Neuronal stem cell (in vitro differentiated cells): ENCODE results near the gene C18orf54.

Experiments used
- DNase-seq: peaks from one replicate; pipeline ENCODE4 v3.0.0-alpha.2; 2013; ENCODE audit warnings: low spot score
- H2AFZ ChIP-seq: one replicate; pipeline ENCODE4 v1.6.1; 2013; ENCODE audit warnings: mild to moderate bottlenecking, low read length, inconsistent platforms
- H2AK5ac ChIP-seq: 2 replicates; pipeline ENCODE4 v1.6.1; 2013; ENCODE audit warnings: low read depth, mild to moderate bottlenecking, inconsistent platforms, low read length, moderate library complexity, mixed read lengths
- H2BK120ac ChIP-seq: 2 replicates; pipeline ENCODE4 v1.6.1; 2013; ENCODE audit warnings: low read depth, mild to moderate bottlenecking, inconsistent platforms, low read length, moderate library complexity, mixed read lengths
- H2BK12ac ChIP-seq: one replicate; pipeline ENCODE4 v1.6.1; 2013; ENCODE audit warnings: low read length, inconsistent platforms
- H2BK15ac ChIP-seq: 2 replicates; pipeline ENCODE4 v1.6.1; 2013; ENCODE audit warnings: mild to moderate bottlenecking, low read length, inconsistent platforms, mixed read lengths
- H2BK5ac ChIP-seq: one replicate; pipeline ENCODE4 v1.6.1; 2013; ENCODE audit warnings: inconsistent platforms, mild to moderate bottlenecking, low read length, moderate library complexity
- H3K14ac ChIP-seq: one replicate; pipeline ENCODE4 v1.6.1; 2013; ENCODE audit warnings: low read length, inconsistent platforms
- H3K18ac ChIP-seq: 2 replicates; pipeline ENCODE4 v1.6.1; 2013; ENCODE audit warnings: low read length, inconsistent platforms
- H3K23ac ChIP-seq: 2 replicates; pipeline ENCODE4 v1.6.1; 2013; ENCODE audit warnings: low read depth, mild to moderate bottlenecking, mixed read lengths, low read length, inconsistent platforms; ENCODE audit not compliant: poor library complexity
- H3K27ac ChIP-seq: replicated peaks from 3 replicates; pipeline ENCODE4 v1.5.1; 2013; ENCODE audit warnings: low read length, inconsistent platforms
- H3K27me3 ChIP-seq, 3 experiments: 2 replicates each; pipeline ENCODE4 v1.6.1; 2013; ENCODE audit warnings: low read length in 3 of 3, mild to moderate bottlenecking in 2 of 3, inconsistent platforms in 1 of 3, low read depth in 1 of 3, mixed read lengths in 1 of 3, moderate library complexity in 1 of 3; ENCODE audit not compliant: control insufficient read depth in 3 of 3, insufficient read depth in 3 of 3
- H3K36me3 ChIP-seq, 2 donors: replicated peaks in 1 of 2; 2 replicates each; pipeline ENCODE4 v1.6.1; 2013; ENCODE audit warnings: low read length in 2 of 2; ENCODE audit not compliant: control insufficient read depth in 2 of 2, insufficient read depth in 2 of 2
- H3K4ac ChIP-seq: 2 replicates; pipeline ENCODE4 v1.6.1; 2013; ENCODE audit warnings: inconsistent platforms, mild to moderate bottlenecking, low read length, moderate library complexity
- H3K4me1 ChIP-seq, 2 donors: 1 replicate in 1 of 2; 2 replicates in 1 of 2; pipeline ENCODE4 v1.6.1; 2013; ENCODE audit warnings: low read length in 2 of 2, low read depth in 1 of 2; ENCODE audit not compliant: control insufficient read depth in 2 of 2, insufficient read depth in 1 of 2
- H3K4me2 ChIP-seq: one replicate; pipeline ENCODE4 v1.6.1; 2013; ENCODE audit warnings: mild to moderate bottlenecking, low read length, inconsistent platforms; ENCODE audit not compliant: insufficient read depth, poor library complexity, severe bottlenecking
- H3K4me3 ChIP-seq, 2 donors: 2 replicates each; pipeline ENCODE4 v1.5.1; 2013; ENCODE audit warnings: low read length in 2 of 2, mild to moderate bottlenecking in 2 of 2, inconsistent platforms in 1 of 2, moderate library complexity in 1 of 2
- H3K79me1 ChIP-seq: one replicate; pipeline ENCODE4 v1.6.1; 2013; ENCODE audit warnings: low read depth, mild to moderate bottlenecking, inconsistent platforms, low read length, moderate library complexity
- H3K9ac ChIP-seq: one replicate; pipeline ENCODE4 v1.6.1; 2013; ENCODE audit warnings: mild to moderate bottlenecking, low read depth, low read length, inconsistent platforms; ENCODE audit not compliant: poor library complexity
- H3K9me3 ChIP-seq, 2 donors: replicated peaks in 1 of 2; 2 replicates each; pipeline versions ENCODE3 to v1.6.1; 2013; ENCODE audit warnings: low read length in 2 of 2, mild to moderate bottlenecking in 2 of 2, inconsistent platforms in 1 of 2, low read depth in 1 of 2, mixed read lengths in 1 of 2, moderate library complexity in 1 of 2; ENCODE audit not compliant: control insufficient read depth in 2 of 2, insufficient read depth in 1 of 2
- H4K8ac ChIP-seq: one replicate; pipeline ENCODE4 v1.6.1; 2013; ENCODE audit warnings: low read depth, mild to moderate bottlenecking, inconsistent platforms, low read length, moderate library complexity
- H4K91ac ChIP-seq: one replicate; pipeline ENCODE4 v1.6.1; 2013; ENCODE audit warnings: low read length, low read depth, mild to moderate bottlenecking, inconsistent platforms; ENCODE audit not compliant: poor library complexity
- WGBS, 2 donors: extraction: QIAGEN DNeasy Blood & Tissue Kit; methylation state at CpG; one replicate each; pipeline ENCODE4 v1.1.7; 2013; ENCODE audit warnings: missing lambda C conversion rate in 2 of 2, mixed read lengths in 1 of 2; ENCODE audit not compliant: insufficient read length in 2 of 2, insufficient replicate concordance in 1 of 2; ENCODE audit errors: extremely low coverage in 2 of 2; 5-methylcytosine and 5-hydroxymethylcytosine counted together

C18orf54 gene

DNA sequence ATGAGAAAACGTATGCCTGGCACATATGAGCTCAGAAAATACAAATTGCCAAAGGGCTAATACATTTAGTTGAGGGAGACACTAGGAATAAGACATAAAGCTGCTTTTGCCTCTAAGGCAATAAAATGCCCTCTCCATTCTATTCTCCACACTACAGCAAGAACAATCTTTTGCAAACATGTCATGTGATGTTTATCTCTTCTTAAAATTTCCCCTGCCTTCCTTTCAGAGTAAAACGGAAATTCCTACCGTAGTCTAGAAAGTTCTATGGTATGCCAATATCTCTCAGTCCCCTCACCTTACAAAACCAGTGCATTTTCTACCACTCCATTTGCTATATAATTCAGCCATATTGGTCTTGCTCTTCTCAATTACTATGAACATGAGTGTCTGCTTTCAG lies 33.1 kb downstream of the C18orf54 start:
- H2BK120ac ChIP-seq, result no peak overlapping the region
- peaks cover 0 to 5% of the 10 kb centered on the region in 2 donors for H3K9me3 ChIP-seq
- no peak overlapping the region for H3K23ac ChIP-seq
- no peak overlapping the region for H2BK5ac ChIP-seq
- H3K4ac ChIP-seq, result no peak overlapping the region
- no peak overlapping the region for H3K18ac ChIP-seq
- H3K4me3 ChIP-seq, result no peak overlapping the region
- H3K4me1 ChIP-seq, result peaks cover 3 to 5% of the 10 kb centered on the region in 2 donors
- H3K9ac ChIP-seq, result no peak overlapping the region
- no peak overlapping the region for H2BK15ac ChIP-seq
- H2BK12ac ChIP-seq, result no peak overlapping the region
- H2AFZ ChIP-seq, result no peak overlapping the region
- no peak overlapping the region for H2AK5ac ChIP-seq
- H4K8ac ChIP-seq, result no peak overlapping the region
- H3K79me1 ChIP-seq, result no peaks in the 10 kb centered on the region
- H3K27me3 ChIP-seq, result no peaks in the 10 kb centered on the region
- H3K36me3 ChIP-seq, result no peaks in the 10 kb centered on the region
- H4K91ac ChIP-seq, result no peak overlapping the region
- no peak overlapping the region for H3K4me2 ChIP-seq
- no peak overlapping the region for H3K27ac ChIP-seq
- no CpG with 5 or more reads among the region's 3 CpGs for WGBS, 2 donors
- H3K14ac ChIP-seq, result no peak overlapping the region
- DNase-seq, result no peak

DNA sequence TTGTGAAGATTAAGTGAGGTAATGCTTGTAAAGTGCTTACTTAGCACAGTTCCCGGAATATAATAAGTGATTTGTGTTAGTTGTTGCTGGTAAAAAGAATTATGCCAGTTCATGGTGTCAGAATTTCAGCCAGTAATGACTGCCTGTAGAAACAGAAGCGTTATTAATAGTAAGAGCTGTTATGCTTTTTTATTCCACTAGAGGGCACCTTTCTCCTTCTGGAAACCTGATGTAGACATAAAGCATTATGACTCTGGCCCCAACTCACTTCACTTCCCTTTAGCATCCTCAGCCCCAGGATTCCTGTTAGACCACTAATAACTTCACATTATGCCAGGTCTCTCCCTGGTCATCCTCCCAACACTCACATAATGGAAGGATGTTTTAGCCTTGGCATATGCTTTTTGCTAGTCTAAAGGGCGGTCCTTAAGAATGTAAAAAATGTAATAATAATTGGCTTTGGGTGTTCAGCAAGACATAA lies 34.9 kb downstream of the C18orf54 start:
- Histone ChIP-seq H3K18ac (no peak overlapping the region), H3K9ac (no peak overlapping the region), H3K4me3 (no peak overlapping the region), H3K4ac (no peak overlapping the region), H3K4me1 (peaks cover 3 to 5% of the 10 kb centered on the region in 2 donors), H3K79me1 (no peaks in the 10 kb centered on the region), H3K36me3 (no peaks in the 10 kb centered on the region), H3K27ac (no peak overlapping the region), H4K8ac (no peak overlapping the region), H2BK12ac (no peak overlapping the region), H2BK5ac (no peak overlapping the region), H3K9me3 (peaks cover 0 to 5% of the 10 kb centered on the region in 2 donors), H2AFZ (peak overlapping the region; percentile 20), H2BK15ac (no peak overlapping the region), H3K4me2 (no peak overlapping the region), H2AK5ac (no peak overlapping the region), H2BK120ac (no peak overlapping the region), H3K23ac (no peak overlapping the region), H3K14ac (no peak overlapping the region), H3K27me3 (no peaks in the 10 kb centered on the region), H4K91ac (no peak overlapping the region)
- no CpG with 5 or more reads among the region's 3 CpGs for WGBS, 2 donors
- peak; percentile 66 for DNase-seq

DNA sequence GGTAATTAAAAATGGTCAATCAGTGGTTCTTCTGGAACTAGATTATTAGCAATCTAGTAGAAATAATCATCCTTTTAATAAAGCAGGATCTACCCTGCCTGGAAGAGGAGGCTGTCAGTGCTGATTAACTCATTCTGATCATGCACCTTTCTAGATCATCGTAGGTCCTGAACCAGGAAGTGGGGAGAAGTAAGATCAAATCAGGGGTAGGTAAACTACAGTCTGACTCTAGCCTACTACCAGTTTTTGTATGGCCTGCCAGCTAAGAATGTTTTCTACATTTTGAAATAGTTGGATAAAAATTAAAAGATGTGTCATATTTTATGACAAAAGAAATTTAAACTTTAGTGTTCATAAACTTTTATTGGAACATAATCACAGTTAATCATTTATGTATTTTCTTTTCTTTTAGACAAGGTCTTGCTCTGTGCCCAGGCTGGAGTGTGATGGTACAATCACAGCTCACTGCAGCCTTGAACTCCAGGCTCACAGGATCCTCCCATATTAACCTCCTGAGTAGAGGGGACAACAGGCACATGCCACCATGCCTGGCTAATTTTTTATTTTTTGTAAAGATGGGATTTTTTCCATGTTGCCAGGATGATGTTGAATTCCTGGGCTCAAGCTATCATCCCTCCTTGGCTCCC lies 36.1 kb downstream of the C18orf54 start:
- no peak overlapping the region for H2AK5ac ChIP-seq
- no CpG with 5 or more reads among the region's 1 CpG for WGBS, 2 donors
- no peak overlapping the region for H4K91ac ChIP-seq
- no peak overlapping the region for H3K14ac ChIP-seq
- H2BK15ac ChIP-seq, result no peak overlapping the region
- no peak overlapping the region for H3K4ac ChIP-seq
- no peak overlapping the region for H2BK5ac ChIP-seq
- no peak overlapping the region for H3K23ac ChIP-seq
- no peaks in the 10 kb centered on the region for H3K36me3 ChIP-seq
- H3K18ac ChIP-seq, result no peak overlapping the region
- no peak overlapping the region for H3K4me2 ChIP-seq
- H3K9ac ChIP-seq, result no peak overlapping the region
- H3K79me1 ChIP-seq, result no peaks in the 10 kb centered on the region
- H3K4me1 ChIP-seq, result peaks cover under 1 to 2% of the 10 kb centered on the region in 2 donors
- H3K27ac ChIP-seq, result no peak overlapping the region
- no peaks in the 10 kb centered on the region for H3K9me3 ChIP-seq
- no peak for DNase-seq
- no peaks in the 10 kb centered on the region for H3K27me3 ChIP-seq
- H2BK120ac ChIP-seq, result no peak overlapping the region
- no peak overlapping the region for H2AFZ ChIP-seq
- no peak overlapping the region for H2BK12ac ChIP-seq
- H3K4me3 ChIP-seq, result no peak overlapping the region
- H4K8ac ChIP-seq, result no peak overlapping the region

DNA sequence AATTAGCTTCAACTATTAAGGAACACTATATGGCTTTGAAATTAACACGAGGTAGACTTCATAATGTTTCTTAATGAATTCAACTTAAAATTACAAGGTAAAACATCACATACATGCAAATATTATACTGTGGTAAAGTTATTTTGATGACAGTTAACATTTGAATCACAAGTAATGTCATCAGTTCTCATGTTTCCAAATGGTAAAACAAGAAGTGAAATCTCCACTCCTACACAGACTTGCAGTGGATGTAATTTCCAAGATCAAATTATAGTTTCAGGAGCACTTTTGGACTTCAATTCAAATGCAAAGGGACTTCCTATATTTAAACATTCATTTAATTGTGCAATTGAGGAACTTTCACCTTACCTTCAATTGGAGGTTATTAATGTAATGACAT lies 39.1 kb downstream of the C18orf54 start:
- H3K23ac ChIP-seq, result no peak overlapping the region
- no peaks in the 10 kb centered on the region for H3K79me1 ChIP-seq
- no peak overlapping the region for H2BK12ac ChIP-seq
- no peak overlapping the region for H4K91ac ChIP-seq
- H3K36me3 ChIP-seq, result no peaks in the 10 kb centered on the region
- H3K27ac ChIP-seq, result no peak overlapping the region
- H3K9me3 ChIP-seq, result no peaks in the 10 kb centered on the region
- no peaks in the 10 kb centered on the region for H3K27me3 ChIP-seq
- H2AFZ ChIP-seq, result no peak overlapping the region
- no peaks in the 10 kb centered on the region for H3K4me1 ChIP-seq
- no peak overlapping the region for H3K18ac ChIP-seq
- H3K4me2 ChIP-seq, result no peak overlapping the region
- no peak for DNase-seq
- no peak overlapping the region for H3K4me3 ChIP-seq
- no peak overlapping the region for H2BK120ac ChIP-seq
- H3K9ac ChIP-seq, result no peak overlapping the region
- H2BK5ac ChIP-seq, result no peak overlapping the region
- H4K8ac ChIP-seq, result no peak overlapping the region
- no peak overlapping the region for H2BK15ac ChIP-seq
- no peak overlapping the region for H3K14ac ChIP-seq
- no peak overlapping the region for H3K4ac ChIP-seq
- WGBS, 2 donors, result no CpG with 5 or more reads among the region's 1 CpG
- no peak overlapping the region for H2AK5ac ChIP-seq
